ENCODE measurements around the gene TECTB.

The TECTB gene

DNA sequence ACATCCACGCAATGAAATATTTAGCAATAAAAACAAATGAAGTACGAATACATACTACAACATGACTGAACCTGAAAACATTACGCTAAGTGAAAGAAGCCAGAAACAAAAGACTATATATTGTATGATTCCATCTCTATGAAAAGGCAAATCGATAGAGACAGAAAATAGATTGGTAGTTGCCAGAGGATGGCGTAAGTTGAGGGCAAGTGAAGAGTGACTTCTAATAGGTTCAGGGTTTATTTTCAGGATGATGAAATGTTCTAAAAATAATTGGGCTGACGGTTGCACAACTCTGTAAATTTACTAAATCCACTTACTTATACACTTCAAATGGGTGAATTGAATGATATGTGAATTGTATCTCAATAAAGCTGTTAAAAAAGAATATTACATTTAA is 39.5 kb upstream of the TECTB start:
- H3K4me2 ChIP-seq = no peak overlapping the region
- TF ChIP-seq, protein P1, sequence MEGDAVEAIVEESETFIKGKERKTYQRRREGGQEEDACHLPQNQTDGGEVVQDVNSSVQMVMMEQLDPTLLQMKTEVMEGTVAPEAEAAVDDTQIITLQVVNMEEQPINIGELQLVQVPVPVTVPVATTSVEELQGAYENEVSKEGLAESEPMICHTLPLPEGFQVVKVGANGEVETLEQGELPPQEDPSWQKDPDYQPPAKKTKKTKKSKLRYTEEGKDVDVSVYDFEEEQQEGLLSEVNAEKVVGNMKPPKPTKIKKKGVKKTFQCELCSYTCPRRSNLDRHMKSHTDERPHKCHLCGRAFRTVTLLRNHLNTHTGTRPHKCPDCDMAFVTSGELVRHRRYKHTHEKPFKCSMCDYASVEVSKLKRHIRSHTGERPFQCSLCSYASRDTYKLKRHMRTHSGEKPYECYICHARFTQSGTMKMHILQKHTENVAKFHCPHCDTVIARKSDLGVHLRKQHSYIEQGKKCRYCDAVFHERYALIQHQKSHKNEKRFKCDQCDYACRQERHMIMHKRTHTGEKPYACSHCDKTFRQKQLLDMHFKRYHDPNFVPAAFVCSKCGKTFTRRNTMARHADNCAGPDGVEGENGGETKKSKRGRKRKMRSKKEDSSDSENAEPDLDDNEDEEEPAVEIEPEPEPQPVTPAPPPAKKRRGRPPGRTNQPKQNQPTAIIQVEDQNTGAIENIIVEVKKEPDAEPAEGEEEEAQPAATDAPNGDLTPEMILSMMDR (conservative IDR thresholded peaks at IDR 0.05; ENCODE audit: low read depth, low read length) = no peak
- H2AFZ ChIP-seq (ENCODE audit: low read depth) = no peak overlapping the region
- no peaks in the 10 kb centered on the region for H3K79me2 ChIP-seq (ENCODE audit: insufficient read depth, low read depth)
- H3K27ac ChIP-seq = no peak overlapping the region
- no peaks in the 10 kb centered on the region for H3K36me3 ChIP-seq (ENCODE audit: insufficient read depth)
- no peaks in the 10 kb centered on the region for H3K4me1 ChIP-seq (ENCODE audit: low read depth, poor library complexity, severe bottlenecking)
- no peaks in the 10 kb centered on the region for H4K20me1 ChIP-seq (ENCODE audit: insufficient read depth)
- H3K9ac ChIP-seq = no peak overlapping the region
- no peaks in the 10 kb centered on the region for H3K27me3 ChIP-seq (ENCODE audit: insufficient read depth, low read depth)
- H3K4me3 ChIP-seq (IDR thresholded peaks at IDR 0.05; ENCODE audit: insufficient read depth, low read depth, low read length) = no peak overlapping the region

DNA sequence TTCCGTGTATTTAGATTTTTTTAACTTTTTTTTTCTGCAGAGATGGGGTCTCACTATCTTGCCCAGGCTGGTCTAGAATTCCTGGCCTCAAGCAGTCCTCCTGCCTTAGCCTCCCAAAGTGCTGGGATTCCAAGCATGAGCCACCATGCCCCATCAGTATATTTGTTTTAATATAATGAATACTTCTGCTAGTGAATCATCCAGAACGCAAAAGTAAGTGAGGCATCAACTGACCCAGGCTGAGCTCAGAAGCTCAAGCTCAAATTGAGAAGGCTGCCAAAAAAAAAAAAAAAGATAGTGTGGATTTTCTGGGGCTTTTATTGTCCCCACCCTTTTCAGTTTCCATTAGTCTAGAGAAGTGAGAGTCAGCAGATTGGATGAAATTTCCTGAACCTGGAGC is 39.0 kb upstream of the TECTB start:
- TF ChIP-seq, protein P1 (conservative IDR thresholded peaks at IDR 0.05; ENCODE audit: low read depth, low read length) = no peak
- no peak overlapping the region for H3K27ac ChIP-seq
- H3K4me2 ChIP-seq = no peak overlapping the region
- H3K4me3 ChIP-seq (IDR thresholded peaks at IDR 0.05; ENCODE audit: insufficient read depth, low read depth, low read length) = no peak overlapping the region
- H2AFZ ChIP-seq (ENCODE audit: low read depth) = no peak overlapping the region
- no peaks in the 10 kb centered on the region for H3K79me2 ChIP-seq (ENCODE audit: insufficient read depth, low read depth)
- H3K9ac ChIP-seq = no peak overlapping the region
- no peaks in the 10 kb centered on the region for H3K27me3 ChIP-seq (ENCODE audit: insufficient read depth, low read depth)
- no peaks in the 10 kb centered on the region for H4K20me1 ChIP-seq (ENCODE audit: insufficient read depth)
- H3K4me1 ChIP-seq (ENCODE audit: low read depth, poor library complexity, severe bottlenecking) = no peaks in the 10 kb centered on the region
- H3K36me3 ChIP-seq (ENCODE audit: insufficient read depth) = no peaks in the 10 kb centered on the region

DNA sequence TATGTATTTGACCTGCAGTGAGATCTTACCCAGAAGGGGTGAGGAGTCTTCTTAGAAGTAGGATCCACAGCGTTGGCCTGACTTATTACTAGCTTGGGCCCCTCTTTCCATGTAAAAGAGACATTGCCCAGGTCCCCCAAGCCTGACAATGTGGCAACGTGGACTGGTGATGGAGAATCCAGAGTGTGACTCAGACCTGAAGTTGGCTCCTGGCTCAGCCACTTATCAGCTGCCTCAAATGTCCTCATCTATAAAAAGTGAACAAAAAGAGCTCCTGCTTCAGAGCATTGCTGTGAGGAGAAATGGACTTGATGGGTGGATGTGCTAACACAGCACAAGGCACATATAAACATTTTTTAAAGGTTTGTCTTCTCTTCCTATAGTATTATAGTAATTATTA is 35.4 kb upstream of the TECTB start:
- H3K27ac ChIP-seq = no peak overlapping the region

DNA sequence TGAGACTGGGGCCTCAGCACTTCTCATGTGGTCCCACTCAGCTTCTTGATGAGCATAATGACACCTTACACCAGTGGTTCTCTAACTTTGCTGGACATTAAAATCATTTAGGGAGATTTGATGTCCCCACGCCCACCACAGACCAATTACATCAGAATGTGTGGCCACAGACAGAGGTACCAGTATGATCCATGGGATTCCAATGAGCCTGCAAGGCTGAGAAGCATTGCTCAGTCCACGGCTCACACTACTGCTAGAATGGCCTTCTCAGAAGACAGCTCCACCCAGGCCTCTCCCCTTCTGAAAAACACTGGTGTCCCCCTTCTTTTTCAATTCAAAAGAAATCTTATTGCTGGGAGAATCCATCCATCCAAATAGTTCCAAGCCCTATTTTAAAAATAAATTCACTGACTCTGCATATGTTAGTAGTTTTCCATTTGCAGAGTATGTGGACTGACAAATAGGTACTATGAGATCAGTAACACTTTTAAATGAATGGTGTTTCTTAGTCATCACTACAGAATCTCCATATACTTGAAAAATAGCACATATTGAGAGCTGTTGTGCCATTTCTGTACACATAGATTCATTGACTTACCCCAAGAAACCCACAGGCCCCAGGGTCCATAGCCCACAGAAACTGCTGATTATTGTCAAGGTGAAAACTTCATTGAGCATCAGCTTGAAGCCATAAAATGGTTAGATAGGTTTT is 34.5 kb upstream of the TECTB start:
- Histone ChIP-seq H3K4me2 (no peak overlapping the region), H3K36me3 (ENCODE audit: insufficient read depth) (no peaks in the 10 kb centered on the region), H3K27ac (no peak overlapping the region), H3K4me3 (IDR thresholded peaks at IDR 0.05; ENCODE audit: insufficient read depth, low read depth, low read length) (no peak overlapping the region), H3K27me3 (ENCODE audit: insufficient read depth, low read depth) (no peaks in the 10 kb centered on the region), H3K4me1 (ENCODE audit: low read depth, poor library complexity, severe bottlenecking) (no peaks in the 10 kb centered on the region), H3K79me2 (ENCODE audit: insufficient read depth, low read depth) (no peaks in the 10 kb centered on the region), H4K20me1 (ENCODE audit: insufficient read depth) (no peaks in the 10 kb centered on the region), H3K9ac (no peak overlapping the region), H2AFZ (ENCODE audit: low read depth) (no peak overlapping the region)
- TF ChIP-seq, protein P1 (conservative IDR thresholded peaks at IDR 0.05; ENCODE audit: low read depth, low read length) = no peak

More for the DNA sequence above, 35.4 kb upstream of the TECTB start:
- Histone ChIP-seq H3K4me3 (IDR thresholded peaks at IDR 0.05; ENCODE audit: insufficient read depth, low read depth, low read length) (no peak overlapping the region), H3K9ac (no peak overlapping the region), H3K79me2 (ENCODE audit: insufficient read depth, low read depth) (no peaks in the 10 kb centered on the region), H3K4me1 (ENCODE audit: low read depth, poor library complexity, severe bottlenecking) (no peaks in the 10 kb centered on the region), H4K20me1 (ENCODE audit: insufficient read depth) (no peaks in the 10 kb centered on the region), H2AFZ (ENCODE audit: low read depth) (no peak overlapping the region), H3K27me3 (ENCODE audit: insufficient read depth, low read depth) (no peaks in the 10 kb centered on the region), H3K36me3 (ENCODE audit: insufficient read depth) (no peaks in the 10 kb centered on the region), H3K4me2 (no peak overlapping the region)
- TF ChIP-seq, protein P1 (conservative IDR thresholded peaks at IDR 0.05; ENCODE audit: low read depth, low read length) = no peak
